ENCODE data around the gene PCSK6.
"Not testable (repeated sequence)": the region's sequence is repeated elsewhere in the genome, so short reads cannot be mapped to it uniquely, and the experiment has no call there.

Gene PCSK6

GRCh38 chr15:101428758-101429157 lies 60.7 kb downstream of the PCSK6 start:
- no peak for DNase-seq

- no peak for DNase-seq
These were observed 61.7 kb downstream of the PCSK6 start for GRCh38 chr15:101427606-101428487.

- DNase-seq, result no peak
These were observed 62.7 kb downstream of the PCSK6 start for GRCh38 chr15:101426761-101427333.

GRCh38 chr15:101425787-101426365 lies 63.6 kb downstream of the PCSK6 start:
- no peak for DNase-seq

- DNase-seq, result no peak
These were observed 64.5 kb downstream of the PCSK6 start for GRCh38 chr15:101424984-101425383.

GRCh38 chr15:101420232-101420631 lies 69.3 kb downstream of the PCSK6 start:
- no peak for DNase-seq

- DNase-seq, result not testable (repeated sequence)
These were observed 73.0 kb downstream of the PCSK6 start for GRCh38 chr15:101416475-101416874.

GRCh38 chr15:101413239-101413638 lies 76.3 kb downstream of the PCSK6 start:
- no peak for DNase-seq

- no peak for DNase-seq
These were observed 77.9 kb downstream of the PCSK6 start for GRCh38 chr15:101411581-101411980.

- no peak for DNase-seq
These were observed 78.4 kb downstream of the PCSK6 start for GRCh38 chr15:101411085-101411484.

- DNase-seq, result no peak
These were observed 78.9 kb downstream of the PCSK6 start for GRCh38 chr15:101410612-101411011.

GRCh38 chr15:101409621-101410020 lies 79.9 kb downstream of the PCSK6 start:
- no peak for DNase-seq

GRCh38 chr15:101407966-101408775 lies 81.3 kb downstream of the PCSK6 start:
- no peak for DNase-seq

- no peak for DNase-seq
These were observed 82.1 kb downstream of the PCSK6 start for GRCh38 chr15:101407439-101407838.

- DNase-seq, result no peak
These were observed 82.8 kb downstream of the PCSK6 start for GRCh38 chr15:101406526-101407195.

GRCh38 chr15:101406036-101406435 lies 83.5 kb downstream of the PCSK6 start:
- no peak for DNase-seq

GRCh38 chr15:101404245-101404644 lies 85.3 kb downstream of the PCSK6 start:
- DNase-seq, result no peak

- not testable (repeated sequence) for DNase-seq
These were observed 86.6 kb downstream of the PCSK6 start for GRCh38 chr15:101402883-101403282.

- no peak for DNase-seq
These were observed 88.2 kb downstream of the PCSK6 start for GRCh38 chr15:101401286-101401685.

GRCh38 chr15:101399431-101399830 lies 90.1 kb downstream of the PCSK6 start:
- no peak for DNase-seq

- no peak for DNase-seq
These were observed 91.3 kb downstream of the PCSK6 start for GRCh38 chr15:101398247-101398646.

- peak; percentile 50 for DNase-seq
These were observed 91.9 kb downstream of the PCSK6 start for GRCh38 chr15:101397521-101398003.

Data from GDM1 (cell line).